OCI-LY1 (cell line): ENCODE results near the gene E2F1.
A peak's percentile ranks its signal among the peaks of the same experiment; 100 is the strongest.

ENCODE experiments used
- H2AFZ ChIP-seq: fragments of 200-600 bp; sonication (generic), shearing (Covaris generic); 2 replicates; pipeline ENCODE4 v1.6.0; 2014; ENCODE audit warnings: antibody characterized with exemption, mild to moderate bottlenecking, low read length
- H3F3A ChIP-seq: fragments of 200-600 bp; sonication (generic), shearing (Covaris generic); 2 replicates; pipeline ENCODE4 v1.6.0; 2014; ENCODE audit warnings: mild to moderate bottlenecking, antibody characterized with exemption, low read length, moderate library complexity; ENCODE audit not compliant: insufficient read depth
- H3K27ac ChIP-seq: fragments of 200-600 bp; sonication (generic); 2 replicates; pipeline ENCODE4 v1.5.1; 2014; ENCODE audit warnings: low read length, mixed run types, mild to moderate bottlenecking, low read depth; ENCODE audit not compliant: poor library complexity, severe bottlenecking
- H3K27me3 ChIP-seq: fragments of 200-600 bp; sonication (generic); 2 replicates; pipeline ENCODE4 v1.6.0; 2014; ENCODE audit warnings: antibody characterized with exemption, mild to moderate bottlenecking, low read length, moderate library complexity; ENCODE audit not compliant: insufficient read depth
- H3K36me3 ChIP-seq: fragments of 200-600 bp; sonication (generic); 2 replicates; pipeline ENCODE4 v1.6.1; 2014; ENCODE audit warnings: mild to moderate bottlenecking, antibody characterized with exemption, low read length, moderate library complexity, mixed read lengths; ENCODE audit not compliant: insufficient read depth
- H3K4me1 ChIP-seq: fragments of 200-600 bp; sonication (generic); 2 replicates; pipeline ENCODE4 v1.5.1; 2014; ENCODE audit warnings: mild to moderate bottlenecking, low read length, moderate library complexity; ENCODE audit not compliant: insufficient read depth, severe bottlenecking
- H3K4me2 ChIP-seq: fragments of 200-600 bp; sonication (generic), shearing (Covaris generic); 2 replicates; pipeline ENCODE4 v1.6.1; 2014; ENCODE audit warnings: low read length
- H3K4me3 ChIP-seq: fragments of 200-600 bp; sonication (generic); 2 replicates; pipeline ENCODE4 v1.5.1; 2014; ENCODE audit warnings: low read length, low read depth, mild to moderate bottlenecking, mixed read lengths; ENCODE audit not compliant: poor library complexity, severe bottlenecking
- H3K79me2 ChIP-seq: fragments of 200-600 bp; shearing (Covaris generic); 2 replicates; pipeline ENCODE4 v1.6.1; 2016; ENCODE audit warnings: mixed run types, low read length, mixed read lengths; ENCODE audit not compliant: insufficient read depth
- H3K9ac ChIP-seq: fragments of 200-600 bp; sonication (generic), shearing (Covaris generic); 2 replicates; pipeline ENCODE4 v1.6.1; 2014; ENCODE audit warnings: mild to moderate bottlenecking, low read length, mixed read lengths
- H3K9me2 ChIP-seq: fragments of 200-600 bp; sonication (generic), shearing (Covaris generic); 2 replicates; pipeline ENCODE4 v1.6.1; 2014; ENCODE audit warnings: low read depth, mild to moderate bottlenecking, low read length, mixed read lengths
- H3K9me3 ChIP-seq: fragments of 200-600 bp; shearing (Covaris generic); 2 replicates; pipeline ENCODE4 v1.6.1; 2014; ENCODE audit warnings: low read length, mixed read lengths
- H4K20me1 ChIP-seq: fragments of 200-600 bp; sonication (generic), shearing (Covaris generic); 2 replicates; pipeline ENCODE4 v1.6.0; 2016; ENCODE audit warnings: mild to moderate bottlenecking, low read length; ENCODE audit not compliant: insufficient read depth
- EZH2 ChIP-seq: fragments of 200-600 bp; sonication (generic), shearing (Covaris generic); IDR thresholded peaks from 2 replicates; pipeline ENCODE4 v1.8.0; 2017; ENCODE audit warnings: borderline replicate concordance, mixed run types, mild to moderate bottlenecking, antibody characterized with exemption, low read length, moderate library complexity, mixed read lengths
- TF ChIP-seq, protein P1 (sequence below): fragments of 200-600 bp; sonication (generic), shearing (Covaris generic); IDR thresholded peaks from 2 replicates; pipeline ENCODE4 v1.5.1; 2017; ENCODE audit warnings: mild to moderate bottlenecking, antibody characterized with exemption, low read length, moderate library complexity, mixed read lengths

Gene E2F1

DNA sequence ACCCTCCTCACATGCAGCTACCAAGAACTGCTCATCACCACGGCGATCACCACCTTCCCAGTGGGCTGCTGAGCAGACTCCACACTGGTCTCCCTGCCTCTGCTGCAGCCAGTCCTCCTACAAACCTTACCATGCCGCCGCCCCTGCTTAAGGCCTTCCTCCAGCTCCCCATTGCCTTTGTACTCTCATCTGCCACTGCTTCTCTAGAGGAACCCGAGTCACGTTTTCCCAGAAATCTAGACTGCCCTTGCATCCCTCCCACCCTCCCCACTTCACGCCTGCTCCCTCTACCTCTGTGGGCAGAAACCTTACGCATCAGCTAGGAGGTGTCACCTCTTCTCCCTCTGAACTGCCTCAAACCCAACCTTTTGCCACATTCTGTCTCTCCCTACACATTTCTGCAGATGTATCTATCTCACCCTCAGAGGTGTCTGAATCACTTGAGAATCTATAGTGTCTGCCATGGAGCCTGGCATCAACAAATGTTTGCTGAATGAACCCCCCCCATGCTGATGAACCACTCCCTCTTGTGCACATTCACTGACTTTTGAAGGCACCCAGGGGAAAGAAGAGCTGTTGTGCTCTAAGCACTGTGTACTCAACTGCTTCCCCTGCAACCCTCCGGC, 4.3 kb downstream of the E2F1 start:
- H3K9me2 ChIP-seq = no peaks in the 10 kb centered on the region
- H3K27ac ChIP-seq = peak overlapping the region; percentile 99
- no peaks in the 10 kb centered on the region for H3F3A ChIP-seq
- peak overlapping the region; percentile 62; the same call in 1 of the 2 replicates for H3K9ac ChIP-seq
- no peak overlapping the region for H2AFZ ChIP-seq
- peak overlapping the region; percentile 60 for H3K4me2 ChIP-seq
- H3K27me3 ChIP-seq = no peaks in the 10 kb centered on the region
- H3K9me3 ChIP-seq = no peaks in the 10 kb centered on the region
- H3K36me3 ChIP-seq = peaks cover 42% of the 10 kb centered on the region
- H3K79me2 ChIP-seq = peaks cover 26% of the 10 kb centered on the region
- no peaks in the 10 kb centered on the region for H4K20me1 ChIP-seq
- peaks cover 77% of the 10 kb centered on the region for H3K4me1 ChIP-seq
- peak overlapping the region; percentile 37 for H3K4me3 ChIP-seq
- no peak for TF ChIP-seq EZH2
- TF ChIP-seq, protein P1, sequence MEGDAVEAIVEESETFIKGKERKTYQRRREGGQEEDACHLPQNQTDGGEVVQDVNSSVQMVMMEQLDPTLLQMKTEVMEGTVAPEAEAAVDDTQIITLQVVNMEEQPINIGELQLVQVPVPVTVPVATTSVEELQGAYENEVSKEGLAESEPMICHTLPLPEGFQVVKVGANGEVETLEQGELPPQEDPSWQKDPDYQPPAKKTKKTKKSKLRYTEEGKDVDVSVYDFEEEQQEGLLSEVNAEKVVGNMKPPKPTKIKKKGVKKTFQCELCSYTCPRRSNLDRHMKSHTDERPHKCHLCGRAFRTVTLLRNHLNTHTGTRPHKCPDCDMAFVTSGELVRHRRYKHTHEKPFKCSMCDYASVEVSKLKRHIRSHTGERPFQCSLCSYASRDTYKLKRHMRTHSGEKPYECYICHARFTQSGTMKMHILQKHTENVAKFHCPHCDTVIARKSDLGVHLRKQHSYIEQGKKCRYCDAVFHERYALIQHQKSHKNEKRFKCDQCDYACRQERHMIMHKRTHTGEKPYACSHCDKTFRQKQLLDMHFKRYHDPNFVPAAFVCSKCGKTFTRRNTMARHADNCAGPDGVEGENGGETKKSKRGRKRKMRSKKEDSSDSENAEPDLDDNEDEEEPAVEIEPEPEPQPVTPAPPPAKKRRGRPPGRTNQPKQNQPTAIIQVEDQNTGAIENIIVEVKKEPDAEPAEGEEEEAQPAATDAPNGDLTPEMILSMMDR = no peak

DNA sequence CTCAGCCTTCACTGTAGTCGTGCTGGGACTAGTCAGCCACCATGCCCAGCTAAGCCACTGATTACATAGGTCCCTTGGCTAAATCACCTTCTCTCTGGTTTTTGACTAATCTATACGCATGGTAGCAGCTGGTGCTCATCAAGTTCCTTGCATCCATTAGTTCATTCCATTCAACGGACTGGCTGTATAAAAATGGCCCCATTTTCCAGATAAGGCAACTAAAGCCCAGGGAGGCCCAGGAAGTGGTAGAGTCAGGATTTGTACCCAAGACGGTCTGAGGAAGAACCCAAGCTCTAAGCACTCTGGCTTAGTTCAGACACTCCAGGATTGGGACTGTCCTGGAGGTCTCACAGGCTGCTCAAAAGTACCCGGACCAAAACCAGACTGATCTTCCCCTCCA, 4.9 kb downstream of the E2F1 start:
- peak overlapping the region; percentile 99 for H3K27ac ChIP-seq
- no peaks in the 10 kb centered on the region for H3K9me2 ChIP-seq
- no peaks in the 10 kb centered on the region for H3K27me3 ChIP-seq
- peaks cover 47% of the 10 kb centered on the region for H3K36me3 ChIP-seq
- H3K4me2 ChIP-seq = peak overlapping the region; percentile 60
- H3F3A ChIP-seq = no peaks in the 10 kb centered on the region
- H3K9me3 ChIP-seq = no peaks in the 10 kb centered on the region
- H2AFZ ChIP-seq = no peak overlapping the region
- H3K4me3 ChIP-seq = no peak overlapping the region
- peaks cover 76% of the 10 kb centered on the region for H3K4me1 ChIP-seq
- TF ChIP-seq, protein P1 = no peak
- no peak for TF ChIP-seq EZH2
- peaks cover 26% of the 10 kb centered on the region for H3K79me2 ChIP-seq
- H3K9ac ChIP-seq = peak overlapping the region; percentile 58; the same call in 1 of the 2 replicates
- H4K20me1 ChIP-seq = no peaks in the 10 kb centered on the region

DNA sequence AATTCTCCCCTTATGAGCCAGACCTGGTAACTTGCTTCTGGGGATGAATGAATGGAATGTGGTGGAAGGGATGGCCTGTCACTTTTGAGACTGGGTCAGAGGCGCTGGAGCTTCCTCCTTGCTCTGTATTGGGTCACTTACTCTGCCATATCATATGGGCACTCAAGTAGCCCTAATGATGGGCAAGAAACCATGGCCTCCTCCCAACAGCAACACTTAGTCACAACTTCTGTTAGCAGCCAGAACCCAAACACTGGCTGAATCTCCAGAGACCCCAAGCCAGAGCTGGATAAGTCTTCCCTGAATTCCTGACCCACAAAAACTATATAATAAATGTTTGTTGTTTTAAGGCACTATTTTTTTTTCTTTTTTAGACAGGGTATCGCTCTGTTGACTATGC, 5.5 kb downstream of the E2F1 start:
- TF ChIP-seq, protein P1 = no peak
- TF ChIP-seq EZH2 = no peak
- peaks cover 53% of the 10 kb centered on the region for H3K36me3 ChIP-seq
- H3K27ac ChIP-seq = peak overlapping the region; percentile 99
- H3K9me2 ChIP-seq = no peaks in the 10 kb centered on the region
- H3K4me2 ChIP-seq = peak overlapping the region; percentile 60
- no peaks in the 10 kb centered on the region for H3K9me3 ChIP-seq
- H3K4me1 ChIP-seq = peaks cover 82% of the 10 kb centered on the region
- peak overlapping the region; percentile 58; the same call in 1 of the 2 replicates for H3K9ac ChIP-seq
- H3F3A ChIP-seq = no peaks in the 10 kb centered on the region
- H3K27me3 ChIP-seq = no peaks in the 10 kb centered on the region
- no peak overlapping the region for H2AFZ ChIP-seq
- peaks cover 26% of the 10 kb centered on the region for H3K79me2 ChIP-seq
- H4K20me1 ChIP-seq = no peaks in the 10 kb centered on the region
- no peak overlapping the region for H3K4me3 ChIP-seq
